Central memory CD4-positive, alpha-beta T cell (primary cell): ENCODE results near the gene ASPM.

Experiments used
- DNase-seq: peaks from one replicate; pipeline ENCODE4 v3.0.0; 2022
- total RNA-seq, 3 experiments: gene quantifications; one replicate each; lab custom pipeline; 2026; lab: John Stamatoyannopoulos, UW

Gene ASPM, protein sequence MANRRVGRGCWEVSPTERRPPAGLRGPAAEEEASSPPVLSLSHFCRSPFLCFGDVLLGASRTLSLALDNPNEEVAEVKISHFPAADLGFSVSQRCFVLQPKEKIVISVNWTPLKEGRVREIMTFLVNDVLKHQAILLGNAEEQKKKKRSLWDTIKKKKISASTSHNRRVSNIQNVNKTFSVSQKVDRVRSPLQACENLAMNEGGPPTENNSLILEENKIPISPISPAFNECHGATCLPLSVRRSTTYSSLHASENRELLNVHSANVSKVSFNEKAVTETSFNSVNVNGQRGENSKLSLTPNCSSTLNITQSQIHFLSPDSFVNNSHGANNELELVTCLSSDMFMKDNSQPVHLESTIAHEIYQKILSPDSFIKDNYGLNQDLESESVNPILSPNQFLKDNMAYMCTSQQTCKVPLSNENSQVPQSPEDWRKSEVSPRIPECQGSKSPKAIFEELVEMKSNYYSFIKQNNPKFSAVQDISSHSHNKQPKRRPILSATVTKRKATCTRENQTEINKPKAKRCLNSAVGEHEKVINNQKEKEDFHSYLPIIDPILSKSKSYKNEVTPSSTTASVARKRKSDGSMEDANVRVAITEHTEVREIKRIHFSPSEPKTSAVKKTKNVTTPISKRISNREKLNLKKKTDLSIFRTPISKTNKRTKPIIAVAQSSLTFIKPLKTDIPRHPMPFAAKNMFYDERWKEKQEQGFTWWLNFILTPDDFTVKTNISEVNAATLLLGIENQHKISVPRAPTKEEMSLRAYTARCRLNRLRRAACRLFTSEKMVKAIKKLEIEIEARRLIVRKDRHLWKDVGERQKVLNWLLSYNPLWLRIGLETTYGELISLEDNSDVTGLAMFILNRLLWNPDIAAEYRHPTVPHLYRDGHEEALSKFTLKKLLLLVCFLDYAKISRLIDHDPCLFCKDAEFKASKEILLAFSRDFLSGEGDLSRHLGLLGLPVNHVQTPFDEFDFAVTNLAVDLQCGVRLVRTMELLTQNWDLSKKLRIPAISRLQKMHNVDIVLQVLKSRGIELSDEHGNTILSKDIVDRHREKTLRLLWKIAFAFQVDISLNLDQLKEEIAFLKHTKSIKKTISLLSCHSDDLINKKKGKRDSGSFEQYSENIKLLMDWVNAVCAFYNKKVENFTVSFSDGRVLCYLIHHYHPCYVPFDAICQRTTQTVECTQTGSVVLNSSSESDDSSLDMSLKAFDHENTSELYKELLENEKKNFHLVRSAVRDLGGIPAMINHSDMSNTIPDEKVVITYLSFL (N-terminal part only)
- total RNA-seq: 0.98 to 10.8 (median 1.7) reads per million in 3 experiments

DNA sequence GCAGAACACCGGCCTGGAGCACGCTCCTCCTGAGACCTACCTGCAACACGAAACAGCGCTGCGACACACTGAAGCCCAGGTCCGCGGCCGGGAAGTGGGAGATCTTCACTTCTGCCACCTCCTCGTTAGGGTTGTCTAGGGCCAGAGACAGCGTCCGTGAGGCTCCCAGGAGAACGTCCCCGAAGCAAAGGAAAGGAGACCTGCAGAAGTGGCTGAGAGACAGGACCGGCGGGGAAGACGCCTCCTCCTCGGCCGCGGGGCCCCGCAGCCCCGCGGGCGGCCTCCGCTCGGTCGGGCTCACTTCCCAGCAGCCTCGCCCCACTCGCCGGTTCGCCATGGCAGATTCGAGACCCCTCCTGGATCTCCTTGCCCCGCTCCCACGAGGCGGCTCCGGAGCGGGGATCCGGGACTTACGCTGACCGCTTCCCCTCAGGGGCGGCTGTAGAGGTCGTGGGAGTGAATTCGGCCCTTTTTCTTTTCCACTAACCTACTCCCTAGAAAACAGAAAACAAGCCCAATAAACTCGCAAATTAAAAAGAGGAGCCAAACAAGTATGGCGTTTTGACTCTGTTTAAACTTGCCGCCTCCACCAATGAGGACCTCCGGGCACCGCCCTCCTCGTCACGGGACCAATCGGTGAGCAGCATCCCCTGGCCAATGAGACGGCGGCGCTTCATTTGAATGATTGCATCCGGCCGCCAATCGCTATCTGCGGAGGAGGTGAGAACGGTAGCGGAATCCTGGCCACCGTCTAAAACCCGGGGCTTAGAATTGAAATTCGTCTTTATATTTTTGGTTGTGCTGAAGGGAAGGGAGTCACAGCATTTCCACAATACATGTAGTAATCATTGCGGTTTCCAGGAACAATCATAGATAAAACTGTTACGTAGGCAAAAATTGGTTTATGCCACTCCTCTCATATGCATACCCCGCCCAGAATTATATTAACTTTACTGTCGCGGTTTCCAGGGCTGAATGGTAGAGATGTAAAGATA, at the start of gene ASPM:
ASPM (minus strand) TSS at position 569 of the 995 bp plus-strand sequence; CDS start at position 337, 232 bp downstream.
- DNase-seq: peak; percentile 94

DNA sequence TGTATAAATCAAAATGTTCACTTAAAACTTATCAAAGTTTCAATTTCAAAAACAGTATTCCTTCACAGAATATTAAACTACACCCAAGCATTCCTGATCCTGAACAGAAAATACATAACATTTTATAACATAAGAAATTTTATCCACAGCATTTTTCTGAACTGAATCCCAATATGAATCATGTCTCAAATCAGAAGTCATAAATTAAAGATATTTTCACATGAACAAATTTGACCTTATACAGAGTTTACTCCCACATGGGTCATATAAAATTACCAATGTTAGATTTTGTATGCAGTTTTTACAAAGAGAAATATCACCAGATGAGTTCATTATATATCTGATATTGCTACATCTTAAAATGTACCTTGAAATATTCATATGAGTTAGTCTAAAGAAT, 48.6 kb upstream of the ASPM start:
- no peak for DNase-seq

DNA sequence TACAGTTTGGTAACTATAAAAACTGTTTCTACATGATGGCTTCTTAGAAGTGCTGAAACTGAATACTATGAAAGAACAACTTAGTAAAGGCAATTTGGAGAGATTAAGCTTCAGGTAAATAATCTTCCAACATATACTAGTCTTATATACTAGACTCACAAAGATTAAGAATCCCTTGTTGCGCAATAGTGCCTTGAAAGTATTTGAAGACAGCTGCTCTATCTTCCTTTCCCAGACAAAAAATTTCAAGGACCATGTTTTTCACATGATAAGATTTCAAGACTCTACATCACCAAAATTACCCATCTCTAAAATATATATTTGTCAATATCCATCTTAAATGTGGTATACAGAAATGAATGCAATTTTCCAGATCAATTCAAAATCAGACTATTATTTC, 37.7 kb upstream of the ASPM start:
- DNase-seq: no peak

DNA sequence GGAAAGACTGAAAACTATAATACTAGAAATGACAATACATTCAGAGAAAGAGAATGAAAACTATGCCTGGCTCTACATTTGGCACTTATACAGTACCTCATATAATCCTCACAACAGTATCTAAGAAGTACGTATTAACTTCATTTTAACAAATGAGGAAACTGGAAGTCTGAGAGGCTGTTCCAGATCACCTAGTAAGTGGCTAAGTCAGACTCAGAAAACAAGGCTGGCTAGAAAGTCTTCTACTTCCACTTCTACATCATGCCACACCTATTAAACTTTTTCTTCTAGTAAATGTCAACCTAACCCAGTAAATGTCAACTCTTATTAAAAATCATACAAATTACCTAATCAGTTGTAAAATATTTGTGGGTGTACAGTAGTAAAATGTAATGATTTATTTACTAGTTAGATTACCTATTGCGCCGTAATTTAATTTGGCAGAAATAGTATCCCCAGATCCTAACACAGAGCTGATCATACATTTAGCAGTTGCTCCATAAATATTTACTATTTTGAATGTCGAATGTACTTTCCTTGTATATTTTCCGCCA, 36.8 kb upstream of the ASPM start:
- DNase-seq: no peak

DNA sequence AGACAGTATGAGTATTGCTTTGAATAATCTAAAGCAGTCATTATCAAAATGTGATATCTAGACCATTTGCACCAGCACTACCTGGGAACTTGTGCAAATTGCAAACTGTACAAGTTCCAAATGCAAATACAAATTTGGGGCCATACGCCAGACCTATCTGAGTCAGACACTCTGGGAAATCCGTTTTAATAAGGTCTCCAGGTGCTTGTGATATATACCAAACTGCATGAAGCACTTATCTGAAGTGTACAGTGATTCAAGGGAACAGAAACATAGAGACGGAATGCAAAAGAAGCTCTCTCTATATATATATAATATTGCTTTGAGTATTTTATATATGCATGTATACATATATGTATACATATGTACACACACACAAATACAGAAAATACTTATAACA, 36.2 kb upstream of the ASPM start:
- no peak for DNase-seq

DNA sequence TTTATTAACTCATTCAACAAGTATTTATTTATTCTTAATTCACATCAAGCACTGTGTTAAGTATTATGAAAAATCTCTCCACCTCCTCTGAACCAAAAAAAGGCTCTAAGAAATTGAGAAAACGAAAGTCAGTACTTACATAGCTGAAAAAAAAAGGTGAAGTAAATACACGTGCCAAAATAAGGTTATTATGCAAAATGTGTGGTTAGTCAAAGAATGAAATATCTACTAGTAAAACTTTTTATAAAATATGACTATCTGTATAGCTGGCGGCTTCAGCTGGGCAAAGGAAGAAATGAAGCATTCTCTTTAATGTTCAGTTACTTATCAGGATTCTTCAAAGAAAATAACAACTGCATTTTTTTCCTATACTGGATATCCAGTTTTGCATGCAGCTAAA, 35.5 kb upstream of the ASPM start:
- no peak for DNase-seq

DNA sequence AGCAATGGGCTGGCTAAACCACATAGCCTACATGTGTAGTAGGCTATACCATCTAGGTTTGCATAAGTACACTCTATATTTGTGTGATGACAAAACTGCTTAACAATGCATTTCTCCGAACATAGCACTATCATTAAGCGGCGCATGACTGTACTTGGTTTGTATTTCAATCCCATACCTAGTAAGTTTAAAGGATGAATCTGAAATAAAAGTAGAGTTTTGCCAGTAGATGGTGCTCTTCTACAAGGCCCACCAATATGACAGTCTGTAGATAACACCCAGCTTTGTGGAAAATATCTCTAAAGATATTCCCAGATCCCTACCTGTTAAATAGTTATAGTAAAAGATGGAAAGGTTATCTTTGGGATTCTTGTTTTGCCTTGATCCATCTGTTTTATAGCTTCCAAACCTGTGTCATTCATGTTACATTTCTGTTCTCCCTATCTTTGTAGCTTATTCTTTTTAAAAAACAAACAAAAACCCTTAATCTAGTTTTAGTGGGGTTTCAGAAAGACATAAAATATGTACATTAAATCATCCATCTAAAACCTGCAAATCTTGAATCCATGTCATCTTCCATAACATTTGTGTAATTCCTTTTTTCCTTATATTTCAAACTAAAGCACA, 33.9 kb upstream of the ASPM start:
- peak; percentile 20 for DNase-seq

DNA sequence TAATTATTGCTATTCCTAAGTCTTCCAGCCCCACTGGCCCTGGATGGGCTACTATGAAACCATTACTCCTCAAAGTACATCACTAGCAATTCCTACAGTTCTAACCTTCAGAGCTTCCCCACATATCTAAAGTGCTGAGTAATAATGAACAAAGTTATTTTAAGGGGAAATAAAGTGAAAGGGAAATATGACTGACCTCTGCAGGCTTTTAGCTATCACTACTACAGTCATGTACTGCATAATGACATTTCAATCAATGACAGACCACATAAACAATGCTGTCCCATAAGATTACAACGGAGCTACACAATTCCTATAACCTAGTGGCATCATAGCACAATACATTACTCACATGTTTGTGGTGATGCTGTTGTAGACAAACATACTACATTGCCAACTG, 32.5 kb upstream of the ASPM start:
- no peak for DNase-seq

DNA sequence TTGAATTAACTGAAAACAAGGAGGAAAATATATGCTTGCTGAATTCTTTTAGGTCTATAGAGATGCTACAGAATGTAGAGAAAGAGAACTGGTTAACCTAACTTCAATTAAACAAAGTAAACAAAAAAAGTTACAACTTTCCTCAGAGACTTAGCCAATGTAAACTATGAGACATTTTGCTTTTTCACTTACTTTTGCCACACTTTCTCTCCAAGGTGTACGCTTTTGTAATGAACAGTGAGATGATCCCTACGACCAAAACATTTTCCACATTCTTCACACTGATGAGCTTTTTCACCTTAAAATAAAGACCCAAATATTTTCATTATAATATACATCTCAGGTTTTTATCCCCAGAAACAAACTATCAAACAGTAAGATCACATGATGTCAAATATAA, 28.3 kb upstream of the ASPM start:
- no peak for DNase-seq

DNA sequence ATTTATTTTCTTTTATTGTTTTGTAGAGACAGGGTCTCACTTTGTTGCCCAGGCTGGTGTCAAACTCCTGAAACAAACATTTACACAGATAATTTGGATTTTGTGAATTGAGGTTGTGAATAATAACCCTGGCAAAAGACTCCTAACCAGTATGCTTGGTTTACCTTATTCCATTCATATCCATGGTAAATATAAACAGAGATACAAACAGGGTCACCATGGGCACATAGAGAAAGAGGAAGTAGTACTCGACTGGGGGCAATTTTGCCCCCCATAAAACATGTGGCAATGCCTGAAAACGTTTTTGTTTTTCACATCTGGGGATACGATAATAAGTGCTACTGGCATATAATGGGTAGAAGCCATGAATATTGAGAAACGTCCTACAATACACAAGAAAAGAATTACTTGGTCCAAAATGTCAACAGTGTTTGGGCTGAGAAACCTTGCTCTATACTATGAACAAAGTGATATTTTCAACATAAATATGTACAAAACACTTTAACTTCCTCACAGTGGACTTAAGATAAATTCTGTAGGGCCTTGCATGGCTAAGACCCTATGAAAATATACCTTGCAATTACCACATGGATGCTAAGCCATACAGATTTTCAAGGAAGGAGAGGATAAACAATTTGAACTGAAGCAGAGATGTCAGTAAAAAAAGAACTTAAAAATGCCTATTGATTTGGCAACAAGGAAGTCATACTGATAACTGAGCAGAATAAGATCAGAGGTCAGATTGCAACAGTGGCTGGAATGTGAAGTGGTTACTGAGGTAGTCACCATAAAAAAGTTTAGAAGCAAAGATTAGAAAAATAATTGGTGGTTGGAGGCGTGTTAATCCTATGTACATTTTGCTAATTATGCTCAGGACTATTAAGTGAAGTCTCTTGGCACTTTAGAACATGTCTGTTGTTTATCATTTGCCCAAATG, 27.4 kb upstream of the ASPM start:
- no peak for DNase-seq

DNA sequence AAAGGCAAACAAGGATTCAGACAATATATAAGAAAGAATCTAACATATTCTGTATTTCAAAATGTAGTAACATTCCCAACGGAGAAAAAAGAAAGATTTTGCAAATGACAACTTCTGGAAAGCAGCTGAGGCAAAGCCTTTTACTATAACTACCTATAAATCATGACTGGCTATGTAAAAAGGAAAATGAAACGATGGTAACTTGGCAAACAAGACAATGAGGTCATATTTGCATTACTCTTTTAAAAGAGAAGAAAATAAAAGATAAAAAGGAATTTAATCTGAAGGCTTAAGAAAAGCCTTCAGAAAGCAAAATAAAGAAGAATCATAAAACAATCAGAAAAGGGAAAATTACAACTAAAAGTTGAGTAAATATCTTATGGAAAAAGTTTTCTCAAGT, 25.1 kb upstream of the ASPM start:
- DNase-seq: no peak

DNA sequence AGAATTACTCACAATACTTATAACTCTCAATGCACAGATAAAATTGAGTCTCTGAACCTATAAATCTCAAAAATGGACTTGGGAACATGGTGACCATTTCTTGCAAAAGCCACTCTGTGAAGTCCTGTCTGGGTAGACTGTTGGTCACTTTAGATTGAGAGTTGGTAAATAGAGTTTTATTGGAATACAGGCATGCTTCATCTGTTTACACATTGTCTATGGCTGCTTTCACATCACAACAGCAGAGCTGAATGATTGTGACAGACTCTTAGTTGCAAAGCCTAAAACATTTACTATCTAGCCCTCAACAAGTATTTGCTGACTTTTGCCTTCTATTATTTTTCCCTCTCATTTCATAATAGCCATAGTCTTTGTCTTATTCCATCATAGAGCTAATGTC, 24.1 kb upstream of the ASPM start:
- DNase-seq: no peak

DNA sequence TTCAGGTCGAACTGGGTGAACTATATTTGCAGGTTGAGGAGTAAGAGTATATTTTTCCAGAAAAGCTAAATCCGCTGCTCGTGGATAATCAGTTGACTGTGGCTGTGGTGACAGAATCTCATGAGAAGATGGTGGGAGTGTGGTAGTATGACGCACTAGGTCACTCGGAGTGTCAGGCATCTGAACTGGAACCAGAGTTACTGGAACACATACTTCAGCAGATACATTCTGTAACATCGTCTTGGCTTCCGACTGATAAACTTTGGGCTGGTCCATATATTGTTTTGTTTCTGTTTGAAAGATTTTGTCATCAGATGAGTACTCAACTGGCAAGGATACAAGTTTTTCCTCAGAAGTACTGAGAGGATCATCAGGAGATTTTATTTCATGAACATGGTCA, 13.0 kb upstream of the ASPM start:
- no peak for DNase-seq

DNA sequence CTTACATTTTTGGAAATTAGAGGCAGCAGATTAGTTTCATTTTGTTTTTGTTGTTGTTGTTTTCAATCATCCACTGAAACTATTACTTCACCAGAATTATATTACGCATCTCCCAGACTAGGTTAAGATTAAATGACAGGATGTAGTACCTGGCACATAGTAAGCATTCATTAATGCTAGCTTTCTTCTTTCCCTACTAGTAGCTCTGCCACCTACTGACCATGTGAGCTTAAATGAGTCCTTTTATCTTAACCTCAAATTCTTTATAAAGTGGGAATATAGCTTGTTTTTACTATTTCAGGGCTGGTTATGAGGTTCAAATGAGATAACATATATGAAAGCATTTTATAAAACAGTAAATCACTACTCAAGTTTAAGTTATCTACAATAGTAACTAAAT, 10.2 kb upstream of the ASPM start:
- DNase-seq: no peak

DNA sequence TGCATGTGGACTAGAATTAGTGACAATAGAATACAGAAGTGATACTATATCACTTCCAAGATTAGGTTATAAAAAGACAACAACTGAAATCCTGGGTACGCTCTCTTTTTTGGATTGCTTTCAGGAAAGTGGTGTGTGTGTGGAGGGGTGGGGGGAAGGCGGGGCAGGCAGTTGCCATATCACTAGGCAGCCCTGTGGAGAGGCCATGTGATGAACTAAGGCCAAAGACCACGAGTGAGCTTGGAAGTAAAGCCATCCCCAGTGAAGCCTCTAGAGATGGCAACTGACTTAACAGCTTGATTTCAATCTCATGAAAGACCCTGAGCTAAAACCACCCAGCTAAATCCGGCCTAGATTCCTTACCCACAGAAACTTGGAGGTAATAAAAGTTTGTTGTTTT, 6.2 kb upstream of the ASPM start:
- no peak for DNase-seq

DNA sequence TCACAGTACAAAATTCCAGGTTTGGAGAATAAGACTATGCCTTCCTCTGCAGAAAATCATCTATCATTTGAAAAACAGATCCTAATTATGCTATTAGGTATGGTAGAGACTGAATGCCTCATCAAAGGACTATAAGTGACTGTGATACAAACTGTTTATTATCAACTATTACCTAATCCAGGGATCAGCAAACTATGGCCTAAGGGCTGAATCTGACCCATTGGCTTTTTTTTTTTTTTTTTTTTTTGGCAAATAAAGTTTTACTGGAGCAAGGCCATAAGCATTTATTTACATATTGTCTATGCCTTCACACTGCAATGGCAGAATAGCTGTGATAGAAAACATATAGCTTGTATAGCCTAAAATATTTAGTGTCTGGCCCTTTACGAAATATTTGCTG, 4.7 kb upstream of the ASPM start:
- no peak for DNase-seq

DNA sequence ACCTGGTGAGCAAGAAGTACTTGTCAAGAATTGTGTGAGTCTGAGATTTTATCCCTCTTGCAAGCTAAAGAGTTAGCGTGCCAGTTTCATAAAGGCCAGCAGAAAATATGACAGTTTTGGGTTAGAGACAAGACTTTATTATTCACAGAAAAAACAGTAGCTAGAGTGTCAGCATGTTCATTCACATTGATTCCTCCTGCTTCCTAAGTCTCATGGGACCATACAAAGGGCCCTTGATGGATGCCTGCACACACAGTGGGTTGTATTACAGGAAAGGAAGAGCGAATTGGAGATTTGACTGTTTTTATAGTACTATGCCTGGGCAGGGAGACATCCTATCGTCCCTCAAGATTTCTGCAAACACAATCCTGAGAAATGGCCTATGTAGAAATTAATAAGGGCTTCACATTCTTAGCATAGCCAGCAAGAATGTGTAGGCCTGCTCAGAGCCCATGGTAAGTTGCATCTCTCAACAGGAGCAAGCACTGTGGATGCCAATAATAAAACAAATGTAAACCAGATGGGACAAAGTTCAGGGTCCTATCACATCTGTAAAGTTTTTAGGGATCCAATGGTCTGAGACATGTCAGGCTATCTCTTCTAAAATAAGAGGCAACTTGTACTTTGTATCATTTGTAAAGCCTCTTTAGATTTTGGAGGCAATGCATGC, 4.0 kb upstream of the ASPM start:
- no peak for DNase-seq

DNA sequence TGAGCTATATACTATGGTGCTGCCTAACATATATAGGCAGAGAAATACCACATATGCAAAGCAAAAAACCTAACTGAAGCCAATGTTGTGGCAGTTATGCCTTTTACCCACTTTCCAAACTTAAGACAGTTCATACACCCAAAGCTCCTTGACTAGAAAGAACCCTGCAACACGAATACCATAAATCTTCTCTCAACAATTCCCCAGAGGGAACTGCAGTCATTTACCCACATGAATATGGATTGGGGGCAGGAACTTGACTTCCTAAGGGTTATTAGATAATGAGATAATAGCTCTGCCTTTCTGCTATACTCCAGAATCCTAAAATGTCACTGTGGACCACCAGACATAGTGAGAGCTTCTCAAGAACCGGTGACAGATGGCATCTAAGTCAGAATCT, 2.9 kb upstream of the ASPM start:
- no peak for DNase-seq

DNA sequence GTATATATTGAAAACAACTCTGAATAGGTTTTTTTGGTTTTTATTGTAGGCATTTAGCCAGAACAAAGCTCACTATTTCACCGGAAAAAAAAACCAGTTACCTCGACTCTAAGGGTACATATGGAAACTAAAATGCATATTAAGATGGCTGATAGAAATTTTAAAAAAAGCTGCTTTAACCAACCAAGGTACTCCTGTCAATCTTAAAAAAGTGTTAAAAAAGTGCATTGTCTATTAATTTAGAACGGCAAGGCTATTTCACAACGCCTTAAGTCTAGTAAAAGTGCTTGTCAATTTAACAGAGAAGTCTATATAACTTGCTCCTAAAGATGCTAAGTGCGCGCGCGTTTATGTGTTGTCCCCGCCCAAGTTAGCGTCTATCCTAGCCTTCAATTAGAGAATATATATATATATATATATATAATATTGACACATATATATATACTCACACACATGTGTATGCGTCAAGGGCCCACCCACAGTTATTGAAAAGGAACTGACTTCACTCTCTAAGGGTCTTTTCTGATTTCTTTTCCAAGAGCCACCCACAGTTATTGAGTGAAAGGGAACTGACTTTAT, 934 bp downstream of the ASPM start:
- DNase-seq: no peak
